Astrocyte (in vitro differentiated cells and primary cell): ENCODE results near the gene SUCNR1.

Experiments
- CTCF ChIP-seq: IDR thresholded peaks from 2 replicates; pipeline ENCODE4 v1.5.1; 2011; ENCODE audit warnings: low read depth, mild to moderate bottlenecking, inconsistent platforms, low read length, moderate library complexity; ENCODE audit not compliant: insufficient read depth
- EZH2 ChIP-seq: IDR thresholded peaks from 2 replicates; pipeline ENCODE4 v1.6.1; 2012; ENCODE audit warnings: mild to moderate bottlenecking, low read length, inconsistent platforms; ENCODE audit not compliant: insufficient read depth

- TF ChIP-seq CTCF (no peak), EZH2 (no peak)
These were observed 23.0 kb downstream of the SUCNR1 start for GRCh38 chr3:151896246-151897012.
